ENCODE measurements around the gene CD7. TPM values are rescaled to one million over a fixed set of nuclear protein-coding genes. Genes with fewer than 3 reads are reported as not detected.

CD7 gene
- total RNA-seq, 1 donor from 2014 or later, result not detected

GRCh38 chr17:82304826-82305726, 12.3 kb downstream of the CD7 start:
- H3K4me3 Mint-ChIP-seq, result no peak overlapping the region
- H3K27ac ChIP-seq, result no peak overlapping the region
- peaks cover 3% of the 10 kb centered on the region for H3F3A ChIP-seq (ENCODE audit: low read depth)
- no peaks in the 10 kb centered on the region for H4K20me1 ChIP-seq (ENCODE audit: low read depth)
- no peaks in the 10 kb centered on the region for H3K36me3 Mint-ChIP-seq
- H3K79me2 ChIP-seq (ENCODE audit: low read depth), result no peaks in the 10 kb centered on the region
- H3K4me1 ChIP-seq, result peaks cover 21% of the 10 kb centered on the region
- H3K4me1 Mint-ChIP-seq, result peaks cover 18% of the 10 kb centered on the region
- DNase-seq (ENCODE audit: low spot score), result no peak
- H3K27me3 ChIP-seq, result peaks cover 18% of the 10 kb centered on the region
- H2AFZ ChIP-seq (replicated peaks), result no peak overlapping the region
- H3K9ac ChIP-seq, result no peak overlapping the region
- H3K9me3 ChIP-seq (ENCODE audit: low read depth), result no peaks in the 10 kb centered on the region
- no peaks in the 10 kb centered on the region for H3K36me3 ChIP-seq
- H3K4me3 ChIP-seq, result no peak overlapping the region
- H3K4me2 ChIP-seq, result no peak overlapping the region
- H3K27me3 Mint-ChIP-seq (ENCODE audit: insufficient read depth, low read depth), result peaks cover 9% of the 10 kb centered on the region
- TF ChIP-seq EZH2phosphoT487 (IDR thresholded peaks at IDR 0.05) (no peak), CTCF (IDR thresholded peaks at IDR 0.05) (no peak), EZH2 (IDR thresholded peaks at IDR 0.05) (no peak)
- H3K27ac Mint-ChIP-seq, result no peak overlapping the region
- no peaks in the 10 kb centered on the region for H3K9me3 Mint-ChIP-seq

GRCh38 chr17:82303944-82304808, 13.2 kb downstream of the CD7 start:
- Histone ChIP-seq H3K4me3 (no peak overlapping the region), H3K9ac (no peak overlapping the region), H3K36me3 (no peaks in the 10 kb centered on the region), H3F3A (ENCODE audit: low read depth) (peaks cover 3% of the 10 kb centered on the region), H3K27ac (no peak overlapping the region), H3K79me2 (ENCODE audit: low read depth) (no peaks in the 10 kb centered on the region), H3K4me1 (peaks cover 21% of the 10 kb centered on the region), H2AFZ (replicated peaks) (no peak overlapping the region), H3K27me3 (peaks cover 12% of the 10 kb centered on the region), H4K20me1 (ENCODE audit: low read depth) (no peaks in the 10 kb centered on the region), H3K9me3 (ENCODE audit: low read depth) (no peaks in the 10 kb centered on the region), H3K4me2 (no peak overlapping the region)
- H3K27ac Mint-ChIP-seq, result no peak overlapping the region
- peaks cover 9% of the 10 kb centered on the region for H3K27me3 Mint-ChIP-seq (ENCODE audit: insufficient read depth, low read depth)
- no peak overlapping the region for H3K4me3 Mint-ChIP-seq
- H3K9me3 Mint-ChIP-seq, result no peaks in the 10 kb centered on the region
- TF ChIP-seq EZH2 (IDR thresholded peaks at IDR 0.05) (no peak), CTCF (IDR thresholded peaks at IDR 0.05) (no peak), EZH2phosphoT487 (IDR thresholded peaks at IDR 0.05) (no peak)
- H3K4me1 Mint-ChIP-seq, result peaks cover 24% of the 10 kb centered on the region
- H3K36me3 Mint-ChIP-seq, result no peaks in the 10 kb centered on the region
- DNase-seq (ENCODE audit: low spot score), result no peak

GRCh38 chr17:82302991-82303943, 14.1 kb downstream of the CD7 start:
- Histone ChIP-seq H2AFZ (replicated peaks) (no peak overlapping the region), H3K4me1 (peaks cover 21% of the 10 kb centered on the region), H4K20me1 (ENCODE audit: low read depth) (no peaks in the 10 kb centered on the region), H3K27ac (no peak overlapping the region), H3K27me3 (peaks cover 3% of the 10 kb centered on the region), H3K9me3 (ENCODE audit: low read depth) (no peaks in the 10 kb centered on the region), H3K36me3 (no peaks in the 10 kb centered on the region), H3K9ac (no peak overlapping the region), H3K4me2 (no peak overlapping the region), H3K79me2 (ENCODE audit: low read depth) (no peaks in the 10 kb centered on the region), H3F3A (ENCODE audit: low read depth) (peaks cover 3% of the 10 kb centered on the region), H3K4me3 (no peak overlapping the region)
- H3K36me3 Mint-ChIP-seq, result no peaks in the 10 kb centered on the region
- no peaks in the 10 kb centered on the region for H3K9me3 Mint-ChIP-seq
- H3K27ac Mint-ChIP-seq, result no peak overlapping the region
- no peak overlapping the region for H3K4me3 Mint-ChIP-seq
- TF ChIP-seq CTCF (IDR thresholded peaks at IDR 0.05) (no peak), EZH2phosphoT487 (IDR thresholded peaks at IDR 0.05) (no peak), EZH2 (IDR thresholded peaks at IDR 0.05) (no peak)
- H3K27me3 Mint-ChIP-seq (ENCODE audit: insufficient read depth, low read depth), result peaks cover 10% of the 10 kb centered on the region
- DNase-seq (ENCODE audit: low spot score), result no peak
- H3K4me1 Mint-ChIP-seq, result peaks cover 27% of the 10 kb centered on the region

All from neural progenitor cell (in vitro differentiated cells).